Raji (cell line): Measurements from ENCODE around the gene VAMP7.

Experiments used
- POLR2A ChIP-seq: IDR thresholded peaks from 2 replicates; pipeline ENCODE4 v1.6.1; 2011; ENCODE audit warnings: low read depth, low read length, control low read depth; ENCODE audit not compliant: insufficient read depth

VAMP7 gene, protein sequence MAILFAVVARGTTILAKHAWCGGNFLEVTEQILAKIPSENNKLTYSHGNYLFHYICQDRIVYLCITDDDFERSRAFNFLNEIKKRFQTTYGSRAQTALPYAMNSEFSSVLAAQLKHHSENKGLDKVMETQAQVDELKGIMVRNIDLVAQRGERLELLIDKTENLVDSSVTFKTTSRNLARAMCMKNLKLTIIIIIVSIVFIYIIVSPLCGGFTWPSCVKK

DNA sequence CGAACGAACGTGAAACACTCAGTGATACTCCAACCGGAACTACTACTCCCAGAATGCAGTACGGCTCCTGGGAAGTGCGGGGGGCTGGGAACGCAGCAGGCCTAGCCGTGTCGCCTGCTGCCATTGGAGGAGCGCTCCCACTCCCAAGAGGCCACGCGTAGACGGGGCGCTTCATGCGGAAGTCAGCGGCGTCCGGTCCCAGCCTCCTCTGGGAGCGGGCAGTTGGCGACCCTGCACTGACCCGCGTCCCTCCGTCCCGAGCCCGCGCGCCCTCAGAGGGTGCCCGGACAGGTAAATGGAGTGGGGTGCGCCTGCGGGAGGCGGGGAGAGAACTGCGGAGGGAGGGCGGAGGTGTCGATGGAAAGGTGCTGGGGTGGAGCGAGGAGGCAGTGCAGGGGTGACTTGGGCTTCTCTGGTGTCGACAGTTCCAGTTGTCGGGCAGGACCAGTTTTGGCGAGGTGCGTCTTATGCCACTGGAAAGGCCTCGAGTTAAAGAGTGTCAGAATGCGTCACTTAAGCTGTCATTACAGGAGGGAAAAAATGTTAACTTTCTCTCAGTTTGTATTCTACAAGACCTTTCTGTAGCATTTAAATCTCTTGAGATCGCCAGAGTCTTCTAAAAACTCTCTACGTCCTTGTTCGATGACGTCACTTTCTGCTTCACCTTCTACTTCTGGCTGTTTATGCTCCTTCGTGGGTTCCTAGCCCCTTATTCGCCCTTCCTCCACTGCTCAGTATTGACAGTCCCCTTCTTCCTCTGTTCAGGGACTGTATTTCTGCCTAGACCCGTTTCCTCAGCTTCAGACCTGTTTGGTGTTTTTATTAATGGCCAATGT, at the start of gene VAMP7:
Gene VAMP7, plus strand, starts transcription at position 188 of the 836 bp plus-strand sequence. CDS start 8,122 bp downstream, outside the sequence.
- peak; percentile 73 for TF ChIP-seq POLR2A

DNA sequence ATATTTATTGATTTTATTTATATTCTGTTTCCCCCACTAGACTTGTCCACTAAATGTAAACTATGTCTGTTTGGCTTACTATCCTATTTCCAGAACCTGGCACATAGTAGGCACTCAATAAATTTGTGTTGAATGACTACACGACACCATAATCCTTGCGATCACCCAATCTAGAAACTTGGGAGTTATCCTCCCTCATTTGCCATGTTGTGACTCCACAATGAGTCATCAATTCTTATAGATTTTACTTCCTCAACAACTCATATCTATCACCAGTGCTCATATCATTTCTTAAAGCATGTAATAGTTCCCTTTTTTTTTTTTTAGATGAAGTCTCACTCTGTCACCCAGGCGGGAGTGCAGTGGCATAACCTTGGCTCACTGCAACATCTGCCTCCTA, 39.9 kb upstream of the VAMP7 start:
- TF ChIP-seq POLR2A: no peak

DNA sequence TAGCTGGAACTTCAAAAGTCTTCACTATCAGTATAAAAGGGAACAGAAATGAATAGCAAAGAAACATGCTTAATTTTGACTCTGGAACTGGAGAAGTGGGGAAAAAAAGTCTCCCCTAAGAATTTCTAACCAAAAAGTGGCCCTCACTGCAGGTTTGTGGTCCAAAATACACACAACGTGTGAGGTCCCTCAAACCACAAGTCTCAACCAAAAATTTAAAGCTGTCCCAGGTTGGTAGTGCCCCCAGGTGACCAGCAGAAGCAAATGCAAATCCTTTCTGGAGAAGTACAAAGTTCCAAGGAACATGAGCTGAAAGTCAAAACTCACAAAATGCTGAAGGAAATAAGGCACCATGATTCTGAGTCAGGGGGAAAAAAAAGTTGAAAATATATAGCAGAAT, 23.6 kb upstream of the VAMP7 start:
- TF ChIP-seq POLR2A: no peak

DNA sequence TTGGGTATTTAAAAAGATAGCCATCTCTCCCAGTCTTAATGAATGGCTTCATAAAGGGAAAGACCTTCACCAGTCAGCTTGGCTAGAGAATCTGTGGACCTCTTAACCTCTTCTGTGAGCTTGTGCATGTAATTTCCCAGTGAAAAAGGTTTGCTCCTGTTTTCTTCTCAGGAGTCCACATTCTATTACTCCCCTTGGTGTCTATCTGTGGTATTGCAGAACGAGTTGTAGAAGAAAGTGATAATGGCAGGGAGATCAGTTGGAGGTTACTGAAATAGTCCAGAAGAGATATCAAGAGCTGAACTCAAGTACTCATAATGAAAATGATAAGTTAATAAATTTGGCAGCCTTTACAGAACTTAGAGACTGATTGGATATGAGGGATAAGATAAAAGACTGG, 16.5 kb upstream of the VAMP7 start:
- TF ChIP-seq POLR2A: no peak

DNA sequence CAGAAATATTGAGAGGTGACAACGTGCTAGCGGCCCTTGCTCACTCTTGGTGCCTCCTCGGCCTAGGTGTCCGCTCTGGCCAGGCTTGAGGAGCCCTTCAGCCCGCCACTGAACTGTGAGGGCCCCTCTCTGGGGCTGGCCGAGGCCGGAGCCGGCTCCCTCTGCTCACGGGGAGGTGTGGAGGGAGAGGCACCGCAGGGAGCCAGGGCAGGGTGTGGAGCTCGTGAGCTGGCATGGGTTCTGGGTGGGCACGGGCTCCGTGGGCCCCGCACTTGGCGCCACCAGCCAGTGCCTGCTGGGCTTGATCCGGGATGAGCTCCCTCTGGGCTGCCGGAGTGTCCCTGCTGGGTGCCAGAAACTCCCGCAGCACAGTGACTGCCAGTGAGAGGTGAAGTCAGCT, 16.0 kb upstream of the VAMP7 start:
- TF ChIP-seq POLR2A: no peak

DNA sequence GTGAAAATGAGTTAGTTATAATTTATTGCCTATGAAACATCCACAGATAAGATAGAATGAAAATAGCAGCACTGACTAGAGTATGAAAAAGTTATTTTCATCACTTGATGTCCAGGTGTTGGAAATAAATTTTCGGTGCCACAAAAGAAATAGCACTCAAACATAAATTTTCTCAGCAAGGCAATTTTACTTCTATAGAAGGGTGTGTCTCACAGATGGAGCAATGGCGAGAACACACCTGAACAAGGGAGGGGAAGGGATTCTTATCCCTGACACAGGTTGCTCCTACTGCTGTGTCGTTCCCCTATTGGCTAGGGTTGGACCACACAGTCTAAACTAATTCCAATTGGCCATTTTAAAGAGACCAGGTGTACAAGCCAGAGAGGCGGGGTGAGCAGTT, 13.3 kb upstream of the VAMP7 start:
- no peak for TF ChIP-seq POLR2A

DNA sequence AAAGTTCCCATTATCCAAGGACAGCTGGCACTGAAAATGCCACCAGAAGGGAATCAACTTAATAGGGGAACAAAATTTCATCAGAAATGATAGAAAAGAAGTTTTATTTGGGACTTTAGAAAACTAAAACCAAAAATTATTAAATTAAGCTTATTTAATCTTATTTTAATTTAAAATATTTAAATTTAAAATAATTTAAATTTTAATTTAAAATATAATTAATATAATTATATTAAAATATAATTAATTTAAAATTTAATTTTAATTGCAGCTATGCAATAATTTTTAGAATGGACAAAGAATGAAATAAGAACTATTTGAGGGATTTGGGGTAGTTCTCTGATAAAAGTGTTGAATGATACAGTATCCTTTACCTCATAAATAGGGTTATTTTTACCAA, 10.2 kb upstream of the VAMP7 start:
- no peak for TF ChIP-seq POLR2A

DNA sequence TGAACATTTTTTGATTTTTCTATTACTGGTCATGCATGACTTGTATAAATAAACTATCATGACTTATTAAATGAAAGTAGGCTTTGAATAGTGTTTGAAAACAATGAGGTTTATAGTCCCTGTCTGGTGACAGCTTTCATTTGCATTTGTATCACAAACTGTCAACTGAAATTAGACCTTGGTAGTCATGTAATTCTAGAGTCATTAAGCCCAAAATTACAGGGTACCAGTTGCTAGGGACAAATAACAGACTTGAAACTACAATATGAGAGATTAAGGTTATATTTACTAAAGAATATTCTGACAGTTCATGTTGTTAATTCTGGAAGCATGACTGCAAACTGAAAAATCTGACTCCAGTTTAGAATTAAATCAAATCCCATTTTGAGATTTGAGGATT, 9.2 kb upstream of the VAMP7 start:
- TF ChIP-seq POLR2A: no peak

DNA sequence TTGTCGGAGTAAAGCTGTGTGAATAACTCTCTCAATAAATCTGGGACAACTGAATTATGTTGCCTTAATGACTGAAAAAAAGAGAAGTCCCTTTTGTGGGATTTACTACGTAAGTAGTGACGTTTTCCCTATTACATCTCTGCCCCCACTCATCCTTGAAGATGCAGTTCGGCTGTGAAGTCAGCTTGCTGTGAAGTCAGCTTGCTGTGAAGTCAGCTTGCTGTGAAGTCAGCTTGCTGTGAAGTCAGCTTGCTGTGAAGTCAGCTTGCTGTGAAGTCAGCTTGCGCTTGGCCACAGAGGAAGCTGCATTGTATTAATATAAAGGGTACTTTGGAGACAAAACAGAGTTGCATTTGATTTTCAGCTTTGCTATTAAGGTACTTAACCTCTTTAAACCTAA, 8.0 kb upstream of the VAMP7 start:
- no peak for TF ChIP-seq POLR2A

DNA sequence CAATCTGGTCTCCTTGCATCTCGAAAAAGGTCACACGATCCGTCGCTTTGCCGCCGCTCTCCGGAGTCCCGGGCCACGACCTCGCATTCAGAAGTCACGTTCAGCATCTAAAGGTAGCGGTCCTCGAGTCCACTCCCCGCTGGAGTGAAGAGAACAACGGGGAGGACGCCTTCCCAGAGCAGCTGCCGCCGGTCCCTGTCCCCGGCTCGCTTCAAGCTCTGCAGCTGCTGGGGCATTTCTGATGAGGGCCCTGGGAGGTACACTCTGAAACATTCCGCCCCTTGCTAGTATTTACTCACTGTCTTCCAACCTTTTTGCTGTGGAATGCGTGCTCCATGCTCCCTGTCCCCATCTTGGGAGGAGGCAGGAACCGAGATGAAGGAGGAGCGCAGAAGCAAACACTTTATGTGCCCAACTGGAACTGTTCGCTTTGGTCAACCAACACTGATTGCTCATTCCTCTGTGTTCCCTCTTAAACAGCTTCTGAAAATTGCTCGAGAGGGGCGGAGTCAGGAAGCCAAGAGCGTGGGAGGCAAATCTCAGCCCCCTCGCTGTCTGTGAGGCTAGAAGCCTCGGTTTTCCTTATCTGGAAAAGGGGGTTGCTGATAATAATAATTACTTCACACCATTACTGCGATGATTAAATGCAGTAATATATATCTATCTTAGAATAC, 6.4 kb upstream of the VAMP7 start:
- no peak for TF ChIP-seq POLR2A

DNA sequence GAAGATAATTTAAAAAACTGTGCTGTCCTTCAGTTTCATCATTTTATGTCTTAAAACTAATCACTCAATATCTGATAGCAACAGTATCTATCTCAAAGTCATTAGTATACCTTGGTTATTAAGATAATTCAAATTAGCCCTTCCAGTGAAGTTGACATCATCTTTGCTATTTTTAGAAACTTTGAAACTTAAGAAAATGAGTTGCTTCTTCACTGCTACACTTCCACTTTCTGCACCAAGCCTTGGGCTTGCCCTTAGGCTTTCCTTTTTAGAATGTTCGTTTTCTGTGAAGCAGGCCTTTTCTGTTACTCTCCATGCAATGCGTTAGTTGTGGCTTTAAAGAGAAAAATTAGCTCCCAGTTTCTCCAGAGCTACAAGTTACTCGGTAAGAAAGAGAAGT, 4.4 kb upstream of the VAMP7 start:
- no peak for TF ChIP-seq POLR2A

DNA sequence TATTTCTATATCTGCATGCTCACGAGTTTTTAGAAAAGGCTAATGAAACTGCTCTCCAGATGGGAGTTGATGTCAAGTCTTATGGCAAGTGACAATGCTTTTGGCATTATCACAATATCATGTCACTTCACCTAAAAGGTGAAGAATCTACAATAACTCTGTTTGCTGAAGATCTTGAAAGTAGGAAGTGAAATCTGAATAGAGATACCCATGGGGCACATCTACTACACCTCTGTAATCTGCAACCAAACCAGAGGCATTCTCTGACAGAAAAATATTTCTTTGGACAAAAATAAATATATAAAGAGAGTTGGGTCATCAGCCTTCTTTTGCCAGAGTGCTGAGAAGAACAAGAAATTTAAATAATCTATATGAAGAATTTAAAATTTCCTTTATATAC, 3.9 kb upstream of the VAMP7 start:
- TF ChIP-seq POLR2A: no peak

DNA sequence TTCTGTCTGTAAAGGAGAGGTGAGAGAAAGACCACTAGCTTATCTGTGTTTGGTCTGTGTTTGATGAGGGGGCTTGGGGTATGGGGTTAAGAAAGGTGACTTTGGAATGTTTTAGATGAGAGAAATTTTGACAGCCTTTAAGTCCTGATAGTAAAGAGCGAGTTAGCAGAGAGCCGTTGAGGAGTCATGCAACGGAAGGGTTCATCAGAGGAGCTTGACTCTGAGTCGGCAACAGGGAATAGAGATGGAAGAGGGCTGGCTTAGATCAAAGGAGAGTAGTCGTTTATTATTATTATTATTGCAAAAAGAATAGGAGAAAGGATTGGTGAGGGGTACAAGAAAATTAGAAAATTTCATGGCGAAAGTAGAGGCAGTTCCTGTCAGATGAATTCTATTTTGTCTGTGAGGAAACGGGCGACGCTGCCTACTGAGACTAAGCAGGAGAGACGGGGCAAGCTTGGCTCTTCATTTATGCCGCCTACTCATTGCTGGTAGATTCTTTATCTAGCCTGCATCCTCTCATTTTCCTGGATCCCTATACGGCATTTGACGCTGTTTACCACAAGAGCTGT, 473 bp upstream of the VAMP7 start:
- no peak for TF ChIP-seq POLR2A

DNA sequence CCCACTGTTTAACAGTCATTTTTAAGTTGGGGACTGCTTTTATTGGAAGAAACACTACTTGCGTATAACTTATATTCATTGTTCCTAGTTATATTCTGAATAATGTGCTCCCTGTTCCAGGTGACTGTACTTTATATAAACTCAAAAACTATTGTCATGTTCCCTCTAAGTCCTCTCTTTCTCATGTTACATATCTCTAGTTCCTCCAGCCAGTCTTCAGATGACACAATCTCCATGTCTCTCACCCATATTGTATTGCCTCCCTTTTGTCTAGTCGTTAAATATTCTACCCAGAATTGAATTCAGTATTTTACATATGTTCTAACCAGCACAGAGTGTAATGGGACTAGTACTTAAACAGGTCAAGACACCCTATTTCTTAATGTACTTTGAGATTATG, 5.3 kb downstream of the VAMP7 start:
- no peak for TF ChIP-seq POLR2A

DNA sequence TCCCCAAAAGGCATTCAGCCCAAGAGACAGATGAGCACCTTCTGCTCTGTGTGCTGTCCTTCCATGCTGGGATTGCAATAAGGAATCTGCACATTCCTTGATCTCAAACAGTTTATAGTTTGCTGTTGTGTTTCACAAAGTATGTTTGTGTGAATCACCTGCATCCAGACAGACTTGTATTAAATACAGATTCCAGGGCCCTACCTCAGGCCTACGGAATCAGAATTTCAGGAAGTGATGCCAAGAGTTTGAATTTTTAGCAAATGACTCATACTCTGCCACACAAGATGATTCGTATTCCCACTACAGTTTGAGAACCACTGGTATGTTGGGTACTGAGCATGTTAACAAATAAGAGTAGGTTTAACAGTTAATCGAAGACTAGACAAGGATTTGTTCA, 7.0 kb downstream of the VAMP7 start:
- no peak for TF ChIP-seq POLR2A

DNA sequence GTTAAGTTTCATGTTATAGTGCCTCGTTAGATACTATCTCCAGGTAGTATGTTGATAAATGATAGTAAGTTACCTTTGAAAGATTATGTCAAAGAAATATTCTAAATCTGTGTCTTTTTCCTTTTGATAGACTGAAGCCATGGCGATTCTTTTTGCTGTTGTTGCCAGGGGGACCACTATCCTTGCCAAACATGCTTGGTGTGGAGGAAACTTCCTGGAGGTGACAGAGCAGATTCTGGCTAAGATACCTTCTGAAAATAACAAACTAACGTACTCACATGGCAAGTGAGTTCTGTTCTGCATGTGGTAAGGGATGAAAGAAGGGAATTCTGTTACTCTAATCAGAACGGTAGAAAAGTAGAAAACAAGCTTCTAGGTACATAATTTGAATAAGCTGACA, 8.2 kb downstream of the VAMP7 start:
- no peak for TF ChIP-seq POLR2A

DNA sequence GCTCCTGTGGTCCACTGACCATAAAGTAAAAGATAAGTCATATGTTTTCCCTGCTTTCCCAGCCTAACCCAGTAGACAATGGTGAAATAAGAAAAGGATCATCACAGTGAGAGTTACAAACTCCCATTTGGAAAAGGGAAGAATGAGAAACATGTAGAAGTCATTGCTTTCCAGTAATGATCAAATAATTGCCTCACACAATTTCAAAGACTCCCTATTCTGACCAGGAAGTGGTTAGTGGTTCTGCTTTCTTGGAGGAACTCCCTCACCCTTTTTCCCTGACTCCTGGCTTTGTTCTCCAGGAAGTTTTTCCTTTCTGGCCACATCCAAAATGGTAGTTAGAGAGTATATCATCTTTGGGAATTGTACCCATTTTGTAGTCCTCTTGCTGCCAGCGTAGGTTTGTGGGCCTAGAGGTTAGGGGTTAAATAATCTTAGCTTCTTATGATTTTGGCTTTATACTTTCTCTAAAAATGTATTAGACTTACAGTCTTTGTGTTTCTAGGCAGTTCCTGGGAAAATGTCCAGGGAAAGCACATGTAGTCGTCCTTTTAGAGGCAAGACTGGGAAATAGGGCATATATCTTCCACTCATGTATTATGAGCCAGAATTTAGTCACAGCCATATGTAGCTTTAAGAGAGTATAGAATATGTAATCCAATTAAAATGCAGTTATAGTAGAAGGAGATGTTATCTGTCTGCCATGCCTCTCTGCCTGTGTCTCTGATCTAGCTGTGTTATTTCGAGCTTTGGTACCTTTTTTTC, 10.5 kb downstream of the VAMP7 start:
- TF ChIP-seq POLR2A: no peak
